ENCODE measurements around the gene PBX1.

DNA sequence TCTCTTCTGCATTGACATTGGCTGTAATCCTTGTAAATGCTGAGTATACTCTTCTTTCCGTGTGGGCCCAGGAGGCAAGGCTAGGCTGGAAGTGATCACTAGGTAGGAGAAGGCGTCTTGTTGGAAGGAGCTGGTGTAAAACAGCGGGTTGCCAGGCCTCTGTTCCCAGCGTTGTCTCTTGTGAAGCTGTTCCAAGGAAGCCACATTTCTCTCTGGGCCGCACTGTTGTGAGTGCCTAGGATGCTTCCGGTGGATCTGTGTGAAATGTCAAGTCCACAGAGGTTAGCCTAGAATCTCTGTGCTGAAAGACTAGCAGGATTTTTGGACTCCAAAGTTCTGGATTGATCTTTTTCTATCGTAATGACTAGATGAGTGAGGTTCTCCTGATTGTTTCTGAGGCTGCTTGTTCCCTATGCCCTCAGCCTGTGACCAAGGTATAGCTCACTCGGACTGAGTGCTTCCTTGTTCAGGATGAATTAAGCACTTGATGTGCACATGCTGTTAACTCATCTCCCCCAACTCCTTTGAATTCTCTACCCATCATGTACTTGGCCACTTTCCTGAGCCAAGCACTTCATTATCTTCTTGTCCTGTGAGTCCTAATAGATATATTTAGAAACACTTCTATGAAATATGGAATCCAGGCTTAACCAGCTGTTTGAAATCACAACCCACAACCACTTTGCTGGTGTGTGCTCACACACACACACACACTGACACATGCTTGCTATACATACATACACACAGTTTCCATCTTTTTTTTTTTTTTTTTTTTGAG lies 63.3 kb downstream of the PBX1 start:
- TF ChIP-seq, protein P1, sequence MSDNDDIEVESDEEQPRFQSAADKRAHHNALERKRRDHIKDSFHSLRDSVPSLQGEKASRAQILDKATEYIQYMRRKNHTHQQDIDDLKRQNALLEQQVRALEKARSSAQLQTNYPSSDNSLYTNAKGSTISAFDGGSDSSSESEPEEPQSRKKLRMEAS (IDR thresholded peaks at IDR 0.05; ENCODE audit: insufficient read depth, insufficient read length) = no peak
- TF ChIP-seq, protein P2, sequence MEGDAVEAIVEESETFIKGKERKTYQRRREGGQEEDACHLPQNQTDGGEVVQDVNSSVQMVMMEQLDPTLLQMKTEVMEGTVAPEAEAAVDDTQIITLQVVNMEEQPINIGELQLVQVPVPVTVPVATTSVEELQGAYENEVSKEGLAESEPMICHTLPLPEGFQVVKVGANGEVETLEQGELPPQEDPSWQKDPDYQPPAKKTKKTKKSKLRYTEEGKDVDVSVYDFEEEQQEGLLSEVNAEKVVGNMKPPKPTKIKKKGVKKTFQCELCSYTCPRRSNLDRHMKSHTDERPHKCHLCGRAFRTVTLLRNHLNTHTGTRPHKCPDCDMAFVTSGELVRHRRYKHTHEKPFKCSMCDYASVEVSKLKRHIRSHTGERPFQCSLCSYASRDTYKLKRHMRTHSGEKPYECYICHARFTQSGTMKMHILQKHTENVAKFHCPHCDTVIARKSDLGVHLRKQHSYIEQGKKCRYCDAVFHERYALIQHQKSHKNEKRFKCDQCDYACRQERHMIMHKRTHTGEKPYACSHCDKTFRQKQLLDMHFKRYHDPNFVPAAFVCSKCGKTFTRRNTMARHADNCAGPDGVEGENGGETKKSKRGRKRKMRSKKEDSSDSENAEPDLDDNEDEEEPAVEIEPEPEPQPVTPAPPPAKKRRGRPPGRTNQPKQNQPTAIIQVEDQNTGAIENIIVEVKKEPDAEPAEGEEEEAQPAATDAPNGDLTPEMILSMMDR (IDR thresholded peaks at IDR 0.05; ENCODE audit: extremely low read depth in 1 of 2, insufficient read depth in 1 of 2, low read depth in 1 of 2, low read length in 2 of 2) = no peak
- TF ChIP-seq GATA2 (IDR thresholded peaks at IDR 0.05; ENCODE audit: insufficient read depth, insufficient read length, low read depth, low read length) (no peak), EZH2 (IDR thresholded peaks at IDR 0.05; ENCODE audit: borderline replicate concordance, low read depth, low read length, severe bottlenecking) (no peak), POLR2A (IDR thresholded peaks at IDR 0.05; ENCODE audit: low read depth, low read length) (no peak), JUN (IDR thresholded peaks at IDR 0.05; ENCODE audit: borderline replicate concordance, insufficient read depth, insufficient read length, low read depth) (no peak), MYC (IDR thresholded peaks at IDR 0.05; ENCODE audit: low read depth, low read length) (no peak), POLR2AphosphoS5 (IDR thresholded peaks at IDR 0.05; ENCODE audit: insufficient read depth, low read depth, low read length) (no peak), FOS (IDR thresholded peaks at IDR 0.05; ENCODE audit: borderline replicate concordance, insufficient read depth, low read length) (no peak)
